Gastrocnemius medialis (tissue), 4 donors: ENCODE data around the gene C7orf25. TPM values are rescaled to one million over a fixed set of nuclear protein-coding genes. Genes with fewer than 3 reads are reported as not detected.
A peak's percentile ranks its signal among the peaks of the same experiment; 100 is the strongest.

ENCODE experiments used
- ATAC-seq, 2 donors: fragments of 150-250 bp; one replicate each; pipeline ENCODE4 v1.9.1; 2016
- DNase-seq, 2 donors: peaks; one replicate each; pipeline ENCODE4 v3.0.0-alpha.2; 2019
- H3K27ac ChIP-seq, 4 donors: fragments of 200-600 bp; sonication (generic); 1 replicate in 1 of 4; 2 replicates in 3 of 4; pipeline ENCODE4 v1.5.1; 2016 to 2018; ENCODE audit warnings: mild to moderate bottlenecking in 2 of 4, moderate library complexity in 1 of 4
- H3K27me3 ChIP-seq, 3 donors: fragments of 200-600 bp; sonication (generic) in 2 of 3; 1 replicate in 1 of 3; 2 replicates in 2 of 3; pipeline versions ENCODE4 v1.5.1 to v1.6.0; 2016 to 2019; ENCODE audit warnings: mild to moderate bottlenecking in 1 of 3, moderate library complexity in 1 of 3
- H3K36me3 ChIP-seq, 2 donors: fragments of 200-600 bp; sonication (generic) in 1 of 2; one replicate each; pipeline ENCODE4 v1.5.1; 2017 to 2018
- H3K4me1 ChIP-seq, 2 donors: fragments of 200-600 bp; sonication (generic) in 1 of 2; one replicate each; pipeline ENCODE4 v1.5.1; 2016 to 2017; ENCODE audit warnings: mild to moderate bottlenecking in 2 of 2
- H3K4me3 ChIP-seq, 4 donors: fragments of 200-600 bp; sonication (generic) in 3 of 4; 1 replicate in 1 of 4; 2 replicates in 3 of 4; pipeline ENCODE4 v1.5.1; 2016 to 2019; ENCODE audit warnings: mild to moderate bottlenecking in 2 of 4
- H3K9me3 ChIP-seq, 3 donors: fragments of 200-600 bp; sonication (generic) in 2 of 3; 1 replicate in 1 of 3; 2 replicates in 2 of 3; pipeline ENCODE4 v1.5.1; 2016 to 2019
- POLR2A ChIP-seq, 2 donors: fragments of 450-650 bp; IDR thresholded peaks; one replicate each; pipeline ENCODE4 v1.6.1; 2017; ENCODE audit warnings: antibody characterized with exemption in 2 of 2, mild to moderate bottlenecking in 2 of 2, moderate library complexity in 2 of 2
- in situ Hi-C, 4 donors: fragments of 200-750 bp; cut with MboI; loops; one replicate each; pipeline versions ENCODE4 v1.15.0 to v1.8.0; 2017; ENCODE audit warnings: low sequenced_read_pairs in 4 of 4
- intact Hi-C: fragments of 100-400 bp; cut with DNase I; formaldehyde crosslinking; loops from one replicate; pipeline ENCODE4 v1.15.1; 2023; ENCODE audit warnings: low total_unique reads
- total RNA-seq, 4 donors: library from RNA; depleted of rRNA; stranded (reverse); fragments of >200 nt; gene quantifications; one replicate each; pipeline versions ENCODE4 v1.1.0 to v1.2.3, GENCODE V29; 2016
- TF ChIP-seq, protein P1 (sequence below), 5 experiments: fragments of 450-650 bp in 3 of 5; fragments of 200-600 bp in 2 of 5; sonication (generic) in 2 of 5; IDR thresholded peaks in 4 of 5; conservative IDR thresholded peaks in 1 of 5; 1 replicate in 4 of 5; 2 replicates in 1 of 5; pipeline ENCODE4 v1.5.1; 2016 to 2019; ENCODE audit warnings: antibody characterized with exemption in 5 of 5, mild to moderate bottlenecking in 3 of 5, moderate library complexity in 3 of 5

Gene C7orf25
- total RNA-seq, 4 donors from 2014 or later, result 4.6 to 13.5 (median 8.0) TPM

- intact Hi-C loops (loop anchor here (10.0 kb wide), 2 partner anchors 653 to 793 kb away; partner anchors contain the start of genes COA1 and STK17A), in situ Hi-C loops (loop anchor here in 2 of 4 donors (25.0 kb wide), 3 partner anchors 531 to 906 kb away; no protein-coding TSS in a partner anchor)
- ATAC-seq (peak; percentile 2), DNase-seq (no peak)
- no peaks in the 10 kb centered on the region for H3K9me3 ChIP-seq
- peak overlapping the region; percentile 88 to 96 (median 90) for H3K27ac ChIP-seq
- H3K4me3 ChIP-seq, result peak overlapping the region; percentile 65 to 93 (median 87)
- TF ChIP-seq, protein P1, sequence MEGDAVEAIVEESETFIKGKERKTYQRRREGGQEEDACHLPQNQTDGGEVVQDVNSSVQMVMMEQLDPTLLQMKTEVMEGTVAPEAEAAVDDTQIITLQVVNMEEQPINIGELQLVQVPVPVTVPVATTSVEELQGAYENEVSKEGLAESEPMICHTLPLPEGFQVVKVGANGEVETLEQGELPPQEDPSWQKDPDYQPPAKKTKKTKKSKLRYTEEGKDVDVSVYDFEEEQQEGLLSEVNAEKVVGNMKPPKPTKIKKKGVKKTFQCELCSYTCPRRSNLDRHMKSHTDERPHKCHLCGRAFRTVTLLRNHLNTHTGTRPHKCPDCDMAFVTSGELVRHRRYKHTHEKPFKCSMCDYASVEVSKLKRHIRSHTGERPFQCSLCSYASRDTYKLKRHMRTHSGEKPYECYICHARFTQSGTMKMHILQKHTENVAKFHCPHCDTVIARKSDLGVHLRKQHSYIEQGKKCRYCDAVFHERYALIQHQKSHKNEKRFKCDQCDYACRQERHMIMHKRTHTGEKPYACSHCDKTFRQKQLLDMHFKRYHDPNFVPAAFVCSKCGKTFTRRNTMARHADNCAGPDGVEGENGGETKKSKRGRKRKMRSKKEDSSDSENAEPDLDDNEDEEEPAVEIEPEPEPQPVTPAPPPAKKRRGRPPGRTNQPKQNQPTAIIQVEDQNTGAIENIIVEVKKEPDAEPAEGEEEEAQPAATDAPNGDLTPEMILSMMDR (IDR thresholded peaks at IDR 0.05 in 4 of 5, conservative IDR thresholded peaks at IDR 0.05 in 1 of 5), result no peak
- TF ChIP-seq POLR2A (IDR thresholded peaks at IDR 0.05), result no peak
- H3K27me3 ChIP-seq, result no peaks in the 10 kb centered on the region
- peaks cover 28 to 36% of the 10 kb centered on the region in 2 donors for H3K4me1 ChIP-seq
- peaks cover 0 to 24% of the 10 kb centered on the region in 2 donors for H3K36me3 ChIP-seq
These were observed 19.6 kb upstream of the C7orf25 start for GRCh38 chr7:42931447-42931833.

DNA sequence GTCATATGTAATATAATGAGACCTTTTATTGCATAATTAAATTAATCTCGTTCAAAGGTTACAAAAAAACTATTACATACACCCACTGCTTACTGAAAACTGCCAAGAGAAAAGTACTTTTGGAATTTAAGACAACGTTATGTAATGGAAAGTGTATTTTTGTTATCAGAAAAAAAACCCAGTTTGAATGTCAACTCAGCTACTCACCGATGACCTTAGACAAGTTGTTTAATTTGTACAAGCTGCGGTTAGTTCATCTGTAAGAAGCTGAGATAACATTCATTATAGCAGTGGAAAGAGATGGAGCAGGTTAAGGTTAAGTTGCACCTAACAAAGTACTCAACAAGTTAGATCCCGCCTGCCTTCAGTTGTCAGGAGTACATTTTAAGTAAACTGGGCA, 19.0 kb upstream of the C7orf25 start:
- in situ Hi-C loops, result loop anchor here in 2 of 4 donors (25.0 kb wide), 3 partner anchors 531 to 906 kb away; no protein-coding TSS in a partner anchor
- Histone ChIP-seq H3K4me3 (peak overlapping the region; percentile 65 to 93 (median 87)), H3K27ac (peak overlapping the region; percentile 88 to 96 (median 90)), H3K36me3 (peaks cover 0 to 25% of the 10 kb centered on the region in 2 donors), H3K9me3 (no peaks in the 10 kb centered on the region), H3K4me1 (peaks cover 28 to 36% of the 10 kb centered on the region in 2 donors), H3K27me3 (no peaks in the 10 kb centered on the region)
- intact Hi-C loops, result loop anchor here (10.0 kb wide), 2 partner anchors 654 to 794 kb away; partner anchors contain the start of genes COA1 and STK17A
- no peak for TF ChIP-seq POLR2A (IDR thresholded peaks at IDR 0.05)
- TF ChIP-seq, protein P1 (IDR thresholded peaks at IDR 0.05 in 4 of 5, conservative IDR thresholded peaks at IDR 0.05 in 1 of 5), result no peak
- no peak for DNase-seq
- no peak for ATAC-seq

DNA sequence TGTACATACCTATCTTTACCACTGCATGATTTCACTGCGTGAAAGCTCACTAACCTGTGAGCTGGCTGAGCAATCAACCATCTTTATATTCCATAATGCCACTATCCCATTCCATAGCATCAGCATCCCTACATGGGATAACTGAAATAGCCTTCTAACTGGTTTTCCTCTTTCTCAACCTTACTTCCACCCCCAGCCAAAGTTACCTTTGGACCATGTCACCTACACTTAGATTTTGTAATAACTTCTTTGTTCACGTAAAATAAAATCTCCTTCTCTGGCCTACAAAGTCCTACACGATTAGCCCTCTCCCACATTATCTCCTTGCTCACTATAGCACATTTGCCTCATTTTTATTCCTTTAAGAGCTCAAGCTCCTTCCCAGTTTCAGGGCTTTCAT, 17.6 kb upstream of the C7orf25 start:
- no peaks in the 10 kb centered on the region for H3K27me3 ChIP-seq
- H3K36me3 ChIP-seq, result peaks cover 0 to 28% of the 10 kb centered on the region in 2 donors
- no peak overlapping the region for H3K4me3 ChIP-seq
- TF ChIP-seq, protein P1 (IDR thresholded peaks at IDR 0.05 in 4 of 5, conservative IDR thresholded peaks at IDR 0.05 in 1 of 5), result no peak
- TF ChIP-seq POLR2A (IDR thresholded peaks at IDR 0.05), result no peak
- H3K9me3 ChIP-seq, result no peaks in the 10 kb centered on the region
- H3K27ac ChIP-seq, result peak overlapping the region in 2 of 4 donors; percentile 1 to 5
- in situ Hi-C loops (loop anchor here in 2 of 4 donors (25.0 kb wide), 3 partner anchors 533 to 908 kb away; no protein-coding TSS in a partner anchor), intact Hi-C loops (no loop called here)
- no peak for DNase-seq
- no peak for ATAC-seq
- H3K4me1 ChIP-seq, result peaks cover 28 to 36% of the 10 kb centered on the region in 2 donors

DNA sequence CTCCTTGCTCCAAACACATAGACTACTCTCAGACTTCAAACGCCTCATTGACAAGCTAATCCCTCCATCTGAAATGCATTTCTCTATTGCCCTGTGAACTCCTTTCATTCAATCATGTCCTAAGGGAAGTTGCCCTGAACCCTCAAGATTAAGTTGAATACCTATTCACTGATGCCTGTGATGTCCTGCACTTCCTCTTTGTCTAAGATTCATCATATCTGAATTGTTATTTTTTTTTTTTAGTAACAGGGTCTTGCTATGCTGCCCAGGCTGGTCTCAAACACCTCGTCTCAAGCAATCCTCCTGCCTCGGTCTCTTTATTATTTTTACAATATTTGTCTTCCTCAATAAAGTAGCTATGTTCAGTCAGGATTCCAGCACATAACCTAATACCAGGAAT, 16.9 kb upstream of the C7orf25 start:
- Histone ChIP-seq H3K27ac (no peak overlapping the region), H3K27me3 (no peaks in the 10 kb centered on the region), H3K36me3 (peaks cover 0 to 34% of the 10 kb centered on the region in 2 donors), H3K9me3 (no peaks in the 10 kb centered on the region), H3K4me1 (peaks cover 28 to 36% of the 10 kb centered on the region in 2 donors), H3K4me3 (no peak overlapping the region)
- in situ Hi-C loops (loop anchor here in 2 of 4 donors (25.0 kb wide), 3 partner anchors 534 to 909 kb away; no protein-coding TSS in a partner anchor), intact Hi-C loops (no loop called here)
- TF ChIP-seq, protein P1 (IDR thresholded peaks at IDR 0.05 in 4 of 5, conservative IDR thresholded peaks at IDR 0.05 in 1 of 5), result no peak
- no peak for TF ChIP-seq POLR2A (IDR thresholded peaks at IDR 0.05)
- ATAC-seq (no peak), DNase-seq (no peak)
